CD4-positive, alpha-beta memory T cell (primary cell): Measurements from ENCODE around the gene SEMG2. TPM values are rescaled to one million over a fixed set of nuclear protein-coding genes. Genes with fewer than 3 reads are reported as not detected.

ENCODE experiments used
- CTCF ChIA-PET: fragments of 350-600 bp; sonication (Branson Sonifier 250); formaldehyde crosslinking; loops from one replicate; lab custom pipeline; 2021; ENCODE audit warnings: inconsistent platforms; ENCODE audit not compliant: partially characterized antibody; lab: Charles Lee
- POLR2A ChIA-PET: fragments of 350-600 bp; sonication (Branson Sonifier 250); formaldehyde crosslinking; loops from one replicate; lab custom pipeline; 2021; ENCODE audit not compliant: partially characterized antibody; lab: Charles Lee
- DNase-seq, 5 donors: peaks; one replicate each; pipeline versions ENCODE4 v3.0.0 to v3.0.0-alpha.2; 2020 to 2022; ENCODE audit warnings: mixed read lengths in 1 of 5
- H3K27ac ChIP-seq: one replicate; pipeline ENCODE4 v1.7.0; 2013; ENCODE audit warnings: low read depth, low read length
- H3K27me3 ChIP-seq: 2 replicates; pipeline ENCODE4 v1.7.0; 2013; ENCODE audit warnings: mild to moderate bottlenecking, low read length, moderate library complexity; ENCODE audit not compliant: insufficient read depth
- H3K36me3 ChIP-seq: 2 replicates; pipeline ENCODE4 v1.7.0; 2013; ENCODE audit warnings: mild to moderate bottlenecking, low read length, moderate library complexity; ENCODE audit not compliant: insufficient read depth
- H3K4me1 ChIP-seq: 2 replicates; pipeline ENCODE4 v1.7.0; 2013; ENCODE audit warnings: mild to moderate bottlenecking, low read length, moderate library complexity; ENCODE audit not compliant: insufficient read depth
- H3K4me3 ChIP-seq, 2 donors: one replicate each; pipeline ENCODE4 v1.7.0; 2013; ENCODE audit warnings: low read length in 2 of 2, mild to moderate bottlenecking in 1 of 2
- H3K9me3 ChIP-seq, 2 donors: one replicate each; pipeline ENCODE4 v1.7.0; 2013; ENCODE audit warnings: low read length in 2 of 2, control low read depth in 1 of 2; ENCODE audit not compliant: control insufficient read depth in 1 of 2
- H3K27ac Mint-ChIP-seq, 7 donors: one replicate each; pipeline ENCODE4 v1.8.0; 2020 to 2021; ENCODE audit warnings: mixed read lengths in 7 of 7, mild to moderate bottlenecking in 6 of 7, inconsistent platforms in 3 of 7, moderate library complexity in 3 of 7
- H3K27me3 Mint-ChIP-seq, 2 donors: one replicate each; pipeline ENCODE4 v1.8.0; 2020 to 2021; ENCODE audit warnings: mixed read lengths in 2 of 2
- H3K36me3 Mint-ChIP-seq, 2 donors: one replicate each; pipeline ENCODE4 v1.8.0; 2020 to 2021; ENCODE audit warnings: mixed read lengths in 2 of 2, inconsistent platforms in 1 of 2, mild to moderate bottlenecking in 1 of 2
- H3K4me1 Mint-ChIP-seq, 4 donors: one replicate each; pipeline ENCODE4 v1.8.0; 2020 to 2021; ENCODE audit warnings: mixed read lengths in 4 of 4, mild to moderate bottlenecking in 1 of 4
- H3K4me3 Mint-ChIP-seq, 8 donors: one replicate each; pipeline ENCODE4 v1.8.0; 2020 to 2021; ENCODE audit warnings: mixed read lengths in 8 of 8, mild to moderate bottlenecking in 7 of 8, moderate library complexity in 6 of 8, inconsistent platforms in 3 of 8
- H3K9me3 Mint-ChIP-seq, 8 donors: one replicate each; pipeline ENCODE4 v1.8.0; 2020 to 2021; ENCODE audit warnings: mixed read lengths in 8 of 8, mild to moderate bottlenecking in 5 of 8, inconsistent platforms in 3 of 8, moderate library complexity in 1 of 8
- intact Hi-C: fragments of 100-400 bp; cut with micrococcal nuclease; formaldehyde crosslinking; loops from one replicate; pipeline ENCODE4 v1.15.1; 2023
- polyA plus RNA-seq, 2 donors: library from polyadenylated mRNA; unstranded; fragments of 300-500 nt; fragmentation: Illumina TruSeq; gene quantifications; one replicate each; pipeline ENCODE4 v1.2.3, GENCODE V29; 2021
- total RNA-seq, 2 experiments: library from RNA; stranded (reverse); gene quantifications; one replicate each; pipeline ENCODE4 v1.2.3, GENCODE V29; 2021

The SEMG2 gene, protein sequence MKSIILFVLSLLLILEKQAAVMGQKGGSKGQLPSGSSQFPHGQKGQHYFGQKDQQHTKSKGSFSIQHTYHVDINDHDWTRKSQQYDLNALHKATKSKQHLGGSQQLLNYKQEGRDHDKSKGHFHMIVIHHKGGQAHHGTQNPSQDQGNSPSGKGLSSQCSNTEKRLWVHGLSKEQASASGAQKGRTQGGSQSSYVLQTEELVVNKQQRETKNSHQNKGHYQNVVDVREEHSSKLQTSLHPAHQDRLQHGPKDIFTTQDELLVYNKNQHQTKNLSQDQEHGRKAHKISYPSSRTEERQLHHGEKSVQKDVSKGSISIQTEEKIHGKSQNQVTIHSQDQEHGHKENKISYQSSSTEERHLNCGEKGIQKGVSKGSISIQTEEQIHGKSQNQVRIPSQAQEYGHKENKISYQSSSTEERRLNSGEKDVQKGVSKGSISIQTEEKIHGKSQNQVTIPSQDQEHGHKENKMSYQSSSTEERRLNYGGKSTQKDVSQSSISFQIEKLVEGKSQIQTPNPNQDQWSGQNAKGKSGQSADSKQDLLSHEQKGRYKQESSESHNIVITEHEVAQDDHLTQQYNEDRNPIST
- total RNA-seq (not detected), polyA plus RNA-seq (not detected)

DNA sequence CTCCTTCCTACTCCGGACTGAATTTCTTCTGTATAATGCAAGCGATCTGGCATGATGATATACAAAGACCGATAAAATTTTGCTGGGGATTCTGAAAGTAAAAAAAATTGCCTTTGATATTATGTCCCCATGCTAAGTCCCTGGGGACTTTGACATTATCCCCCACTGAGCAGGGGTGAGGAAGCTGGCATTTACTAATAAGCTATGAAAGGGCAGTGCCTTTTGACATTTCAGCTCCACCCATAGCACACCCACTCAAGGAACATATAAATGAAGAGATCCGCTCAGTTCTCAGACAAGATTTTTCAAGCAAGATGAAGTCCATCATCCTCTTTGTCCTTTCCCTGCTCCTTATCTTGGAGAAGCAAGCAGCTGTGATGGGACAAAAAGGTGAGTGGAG, at the start of gene SEMG2:
SEMG2 (plus strand) TSS at position 298 of the 400 bp plus-strand sequence; CDS start at position 315, 17 bp downstream.
- intact Hi-C loops: no loop called here
- no peaks in the 10 kb centered on the region for H3K9me3 ChIP-seq
- H3K4me3 ChIP-seq: no peak within 1 kb of the TSS
- H3K27ac ChIP-seq: no peak within 1 kb of the TSS
- H3K4me3 Mint-ChIP-seq: no peak within 1 kb of the TSS
- no peak within 1 kb of the TSS for H3K27ac Mint-ChIP-seq
- no peaks in the 10 kb centered on the region for H3K4me1 Mint-ChIP-seq
- no peaks in the 10 kb centered on the region for H3K4me1 ChIP-seq
- peaks cover 28 to 43% of the 10 kb centered on the region in 2 donors for H3K27me3 Mint-ChIP-seq
- no peaks in the 10 kb centered on the region for H3K9me3 Mint-ChIP-seq
- no peaks in the 10 kb centered on the region for H3K36me3 Mint-ChIP-seq
- DNase-seq: no peak
- H3K36me3 ChIP-seq: no peaks in the 10 kb centered on the region
- ChIA-PET POLR2A (no interaction called here), CTCF (no interaction called here)
- H3K27me3 ChIP-seq: no peaks in the 10 kb centered on the region

DNA sequence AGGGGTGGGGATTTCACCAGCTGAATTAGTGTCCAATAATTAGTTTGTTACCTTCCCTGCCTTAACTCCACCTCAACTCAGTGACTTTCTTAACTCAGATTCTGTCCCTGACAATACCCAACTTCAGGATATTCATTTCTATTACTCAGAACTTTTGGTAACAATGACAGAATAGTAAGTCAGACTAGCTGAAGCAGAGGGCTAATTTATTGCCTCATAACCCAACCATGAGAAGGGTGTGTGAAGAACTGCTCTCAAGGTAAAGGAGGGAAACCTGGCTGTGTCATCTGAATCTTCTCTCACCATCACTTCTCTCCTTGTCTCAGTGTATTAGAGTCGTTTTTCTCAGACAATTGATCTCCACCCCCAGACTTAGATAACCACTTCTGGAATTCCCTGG, 47.7 kb upstream of the SEMG2 start:
- H3K9me3 Mint-ChIP-seq: peaks cover 0 to 8% (median 4%) of the 10 kb centered on the region in 8 donors

DNA sequence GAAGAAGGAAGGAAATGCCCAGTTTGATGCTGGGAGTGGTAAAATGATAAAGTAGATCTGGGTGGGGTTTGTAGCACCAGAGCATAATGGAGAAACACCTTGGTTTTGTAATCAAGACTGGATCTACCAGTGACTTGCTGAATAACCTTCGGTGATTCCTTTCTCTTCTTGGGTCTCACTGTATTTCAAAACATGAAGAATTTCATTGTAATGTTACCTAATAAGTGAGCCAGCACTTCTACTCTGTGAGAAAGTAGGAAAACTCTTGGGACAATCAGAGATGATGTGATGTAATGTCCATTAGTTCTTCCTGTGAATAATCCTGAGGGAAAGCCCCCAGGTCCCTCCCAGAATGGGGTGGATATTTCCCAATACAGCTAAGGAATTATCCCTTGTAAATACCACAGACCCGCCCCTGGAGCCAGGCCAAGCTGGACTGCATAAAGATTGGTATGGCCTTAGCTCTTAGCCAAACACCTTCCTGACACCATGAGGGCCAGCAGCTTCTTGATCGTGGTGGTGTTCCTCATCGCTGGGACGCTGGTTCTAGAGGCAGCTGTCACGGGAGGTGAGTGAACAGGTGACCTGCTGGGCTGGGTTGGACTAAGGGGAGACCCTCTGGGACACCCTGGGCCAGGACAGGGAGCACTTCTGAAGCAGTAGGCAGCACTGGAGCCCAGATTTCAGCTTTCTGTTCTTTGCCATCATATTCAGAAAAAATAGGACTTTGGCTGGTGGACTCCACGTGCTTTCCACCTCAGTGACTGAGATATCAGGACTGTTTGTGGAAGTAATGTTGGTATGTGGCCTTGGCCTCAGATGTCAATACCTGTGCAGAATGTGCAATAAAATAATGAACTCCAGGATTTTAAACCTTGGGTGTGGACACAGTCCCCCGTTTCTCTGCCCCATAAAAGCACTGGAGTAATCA, 46.5 kb upstream of the SEMG2 start, which contains the start of gene PI3:
PI3 (plus strand) TSS at position 469 of the 931 bp plus-strand sequence; CDS start at position 490, 21 bp downstream.
- CTCF ChIA-PET: no interaction called here
- no peak for DNase-seq
- intact Hi-C loops: no loop called here
- peaks cover 9 to 29% of the 10 kb centered on the region in 2 donors for H3K27me3 Mint-ChIP-seq
- Histone ChIP-seq H3K36me3 (no peaks in the 10 kb centered on the region), H3K9me3 (no peaks in the 10 kb centered on the region), H3K4me3 (no peak within 1 kb of the TSS), H3K27me3 (no peaks in the 10 kb centered on the region), H3K4me1 (no peaks in the 10 kb centered on the region), H3K27ac (no peak within 1 kb of the TSS)
- H3K9me3 Mint-ChIP-seq: peaks cover 0 to 6% (median 1%) of the 10 kb centered on the region in 8 donors
- no peak within 1 kb of the TSS for H3K27ac Mint-ChIP-seq
- POLR2A ChIA-PET: no interaction called here
- H3K4me1 Mint-ChIP-seq: no peaks in the 10 kb centered on the region
- no peaks in the 10 kb centered on the region for H3K36me3 Mint-ChIP-seq
- no peak within 1 kb of the TSS for H3K4me3 Mint-ChIP-seq

More for the DNA sequence above, 47.7 kb upstream of the SEMG2 start:
- intact Hi-C loops: no loop called here
- Histone ChIP-seq H3K4me1 (no peaks in the 10 kb centered on the region), H3K36me3 (no peaks in the 10 kb centered on the region), H3K4me3 (no peak overlapping the region), H3K9me3 (no peaks in the 10 kb centered on the region), H3K27ac (no peak overlapping the region), H3K27me3 (no peaks in the 10 kb centered on the region)
- H3K27ac Mint-ChIP-seq: no peak overlapping the region
- ChIA-PET CTCF (no interaction called here), POLR2A (no interaction called here)
- H3K4me3 Mint-ChIP-seq: no peak overlapping the region
- peaks cover 9 to 34% of the 10 kb centered on the region in 2 donors for H3K27me3 Mint-ChIP-seq
- H3K36me3 Mint-ChIP-seq: no peaks in the 10 kb centered on the region
- H3K4me1 Mint-ChIP-seq: no peaks in the 10 kb centered on the region
- DNase-seq: no peak

DNA sequence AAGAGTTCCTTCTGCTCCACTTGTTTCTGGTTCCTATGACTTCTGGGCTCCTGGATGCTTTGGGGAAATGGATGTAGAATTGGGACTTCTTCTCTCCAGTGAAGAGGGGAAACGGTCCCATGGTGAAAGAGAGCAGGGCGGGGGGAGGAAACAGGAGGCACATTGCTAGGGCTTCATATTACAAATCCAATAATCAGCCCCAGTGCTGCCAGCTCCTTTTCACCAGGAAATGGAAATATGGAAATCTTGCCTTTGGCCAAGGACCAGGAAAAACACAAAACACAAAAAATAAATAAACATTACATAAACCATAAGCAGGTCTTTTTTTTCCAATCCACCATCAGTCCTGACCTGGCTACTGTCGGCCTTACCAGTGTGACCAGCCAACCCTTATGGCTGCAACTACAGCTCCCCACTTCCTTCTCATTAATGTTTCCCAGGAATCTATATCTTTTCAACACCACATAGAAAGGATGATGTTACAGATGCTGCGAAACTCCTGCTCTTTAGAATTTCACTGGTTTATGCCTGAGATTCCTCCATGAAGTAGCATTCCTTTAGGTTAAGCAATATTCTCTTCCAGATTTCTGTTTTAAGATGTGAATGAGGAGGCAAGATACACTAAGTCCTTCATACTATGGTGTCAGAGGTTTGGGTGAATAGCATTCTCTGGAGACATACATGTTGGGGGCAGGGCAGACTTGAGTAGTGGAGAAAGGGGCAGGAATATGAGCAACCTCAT, 44.5 kb upstream of the SEMG2 start:
- Mint-ChIP-seq H3K9me3 (no peaks in the 10 kb centered on the region), H3K27ac (no peak overlapping the region), H3K4me3 (no peak overlapping the region), H3K4me1 (no peaks in the 10 kb centered on the region), H3K36me3 (no peaks in the 10 kb centered on the region), H3K27me3 (peaks cover 7 to 21% of the 10 kb centered on the region in 2 donors)
- ChIA-PET CTCF (no interaction called here), POLR2A (no interaction called here)
- intact Hi-C loops: no loop called here
- Histone ChIP-seq H3K36me3 (no peaks in the 10 kb centered on the region), H3K9me3 (no peaks in the 10 kb centered on the region), H3K4me3 (no peak overlapping the region), H3K4me1 (no peaks in the 10 kb centered on the region), H3K27me3 (no peaks in the 10 kb centered on the region), H3K27ac (no peak overlapping the region)
- DNase-seq: no peak

DNA sequence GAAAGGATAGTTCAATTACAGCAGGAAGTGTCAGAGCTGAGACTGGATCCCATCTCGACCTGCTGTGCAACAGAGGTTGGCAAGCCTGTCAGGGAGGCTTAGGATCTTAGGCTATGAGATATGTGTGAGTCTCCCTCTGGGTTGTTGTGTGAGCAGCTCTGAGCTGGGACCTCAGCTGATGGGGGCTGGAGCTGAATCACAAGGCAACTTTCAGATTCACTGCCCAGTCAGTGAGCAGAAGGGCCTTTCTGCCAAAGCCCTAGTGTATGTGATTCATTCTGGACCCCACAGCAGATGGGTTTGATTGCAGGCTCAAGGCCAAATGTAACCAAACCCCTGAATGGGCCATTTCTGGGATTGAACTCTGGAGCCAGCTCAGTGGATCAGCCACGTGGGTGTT, 42.0 kb upstream of the SEMG2 start:
- intact Hi-C loops: no loop called here
- no peak for DNase-seq
- CTCF ChIA-PET: no interaction called here

DNA sequence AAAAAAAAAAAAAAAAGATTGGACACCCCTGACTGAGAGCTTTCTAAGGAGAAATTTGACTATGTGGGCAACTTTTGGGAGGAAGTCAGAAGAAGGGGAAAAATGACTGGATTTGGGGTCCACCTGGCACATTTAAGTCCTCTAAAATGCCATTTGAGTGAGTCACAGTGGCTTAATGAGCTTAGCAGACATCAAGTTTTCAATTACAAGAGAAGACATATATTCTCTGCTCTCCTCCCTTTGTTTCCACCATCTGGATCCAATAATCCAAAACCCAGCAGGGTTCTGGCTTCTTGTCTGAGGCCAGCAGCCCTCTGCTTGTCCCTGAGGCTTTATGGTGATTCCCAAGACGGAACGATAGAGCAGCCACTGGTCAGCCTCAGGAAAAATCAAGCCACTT, 39.5 kb upstream of the SEMG2 start:
- Histone ChIP-seq H3K4me3 (no peak overlapping the region), H3K27ac (no peak overlapping the region), H3K36me3 (no peaks in the 10 kb centered on the region), H3K4me1 (no peaks in the 10 kb centered on the region), H3K9me3 (no peaks in the 10 kb centered on the region), H3K27me3 (no peaks in the 10 kb centered on the region)
- Mint-ChIP-seq H3K9me3 (no peaks in the 10 kb centered on the region), H3K4me1 (no peaks in the 10 kb centered on the region), H3K4me3 (no peak overlapping the region), H3K36me3 (no peaks in the 10 kb centered on the region), H3K27me3 (peaks cover 3 to 13% of the 10 kb centered on the region in 2 donors), H3K27ac (no peak overlapping the region)
- ChIA-PET POLR2A (no interaction called here), CTCF (no interaction called here)
- intact Hi-C loops: no loop called here
- no peak for DNase-seq

More for the DNA sequence above, 42.0 kb upstream of the SEMG2 start:
- H3K36me3 Mint-ChIP-seq: no peaks in the 10 kb centered on the region
- Histone ChIP-seq H3K27me3 (no peaks in the 10 kb centered on the region), H3K27ac (no peak overlapping the region), H3K9me3 (no peaks in the 10 kb centered on the region), H3K4me1 (no peaks in the 10 kb centered on the region), H3K36me3 (no peaks in the 10 kb centered on the region), H3K4me3 (no peak overlapping the region)
- H3K27ac Mint-ChIP-seq: no peak overlapping the region
- peaks cover 4 to 19% of the 10 kb centered on the region in 2 donors for H3K27me3 Mint-ChIP-seq
- no peaks in the 10 kb centered on the region for H3K4me1 Mint-ChIP-seq
- POLR2A ChIA-PET: no interaction called here
- H3K9me3 Mint-ChIP-seq: no peaks in the 10 kb centered on the region
- H3K4me3 Mint-ChIP-seq: no peak overlapping the region
